ENCODE results near the gene CX3CR1. TPM values are rescaled to one million over a fixed set of nuclear protein-coding genes. Genes with fewer than 3 reads are reported as not detected.

Gene CX3CR1
- total and polyA plus RNA-seq, 8 donors, result 0.06 to 0.43 (median 0.26) TPM; not detected in 4

- no peaks in the 10 kb centered on the region for H3K36me3 ChIP-seq
These were observed 28.3 kb downstream of the CX3CR1 start for GRCh38 chr3:39251576-39251975.

GRCh38 chr3:39250116-39250747 lies 29.6 kb downstream of the CX3CR1 start:
- H3K4me1 ChIP-seq, result peaks cover 0 to 21% (median 9%) of the 10 kb centered on the region in 4 donors
- H3K36me3 ChIP-seq, result no peaks in the 10 kb centered on the region
- intact Hi-C loops (cut with DNase I; ENCODE audit: low total_unique reads), result no loop called here

More at GRCh38 chr3:39251576-39251975, 28.3 kb downstream of the CX3CR1 start:
- H3K4me3 ChIP-seq, result no peak overlapping the region
- no peak overlapping the region for H3K27ac ChIP-seq
- peaks cover 0 to 21% (median 9%) of the 10 kb centered on the region in 4 donors for H3K4me1 ChIP-seq
- intact Hi-C loops (cut with DNase I; ENCODE audit: low total_unique reads), result no loop called here
- H3K9me3 ChIP-seq, result no peaks in the 10 kb centered on the region
- H3K27me3 ChIP-seq, result no peaks in the 10 kb centered on the region
- 84 to 91% (median 87%) methylated on average over 5 of the region's 5 CpGs for WGBS, 5 donors
- DNase-seq, result no peak
- TF ChIP-seq POLR2AphosphoS5 (IDR thresholded peaks at IDR 0.05) (no peak), POLR2A (IDR thresholded peaks at IDR 0.05) (no peak), CTCF (IDR thresholded peaks at IDR 0.05) (no peak), EP300 (IDR thresholded peaks at IDR 0.05) (no peak)

GRCh38 chr3:39249453-39250115 lies 30.3 kb downstream of the CX3CR1 start:
- TF ChIP-seq EP300 (IDR thresholded peaks at IDR 0.05) (no peak), POLR2AphosphoS5 (IDR thresholded peaks at IDR 0.05) (no peak), CTCF (IDR thresholded peaks at IDR 0.05) (no peak), POLR2A (IDR thresholded peaks at IDR 0.05) (no peak)
- no peaks in the 10 kb centered on the region for H3K27me3 ChIP-seq

More at GRCh38 chr3:39250116-39250747, 29.6 kb downstream of the CX3CR1 start:
- no peaks in the 10 kb centered on the region for H3K27me3 ChIP-seq
- no peak overlapping the region for H3K4me3 ChIP-seq
- peak overlapping the region in 1 of 5 donors; percentile 32 for H3K27ac ChIP-seq
- no peak for TF ChIP-seq POLR2A (IDR thresholded peaks at IDR 0.05)
- TF ChIP-seq POLR2AphosphoS5 (IDR thresholded peaks at IDR 0.05), result peak in 1 of 3 donors; percentile 6
- WGBS, 5 donors, result 29 to 60% (median 47%) methylated on average over 4 of the region's 4 CpGs
- DNase-seq, result peak in 1 of 2 donors; percentile 60
- H3K9me3 ChIP-seq, result no peaks in the 10 kb centered on the region

GRCh38 chr3:39241561-39241960 lies 38.3 kb downstream of the CX3CR1 start:
- Histone ChIP-seq H3K4me1 (no peaks in the 10 kb centered on the region), H3K9me3 (no peaks in the 10 kb centered on the region), H3K27ac (no peak overlapping the region), H3K4me3 (no peak overlapping the region), H3K36me3 (no peaks in the 10 kb centered on the region), H3K27me3 (peaks cover 0 to 8% (median 0%) of the 10 kb centered on the region in 3 donors)
- intact Hi-C loops (cut with DNase I; ENCODE audit: low total_unique reads), result no loop called here
- no peak for DNase-seq
- TF ChIP-seq CTCF (IDR thresholded peaks at IDR 0.05), result no peak

More at GRCh38 chr3:39249453-39250115, 30.3 kb downstream of the CX3CR1 start:
- 67 to 78% (median 77%) methylated on average over 5 to 6 of the region's 6 CpGs for WGBS, 5 donors
- H3K27ac ChIP-seq, result no peak overlapping the region
- peaks cover 0 to 21% (median 9%) of the 10 kb centered on the region in 4 donors for H3K4me1 ChIP-seq
- H3K36me3 ChIP-seq, result no peaks in the 10 kb centered on the region
- H3K4me3 ChIP-seq, result no peak overlapping the region
- intact Hi-C loops (cut with DNase I; ENCODE audit: low total_unique reads), result no loop called here
- DNase-seq, result no peak
- no peaks in the 10 kb centered on the region for H3K9me3 ChIP-seq

GRCh38 chr3:39237027-39237426 lies 42.8 kb downstream of the CX3CR1 start:
- Histone ChIP-seq H3K36me3 (no peaks in the 10 kb centered on the region), H3K27ac (no peak overlapping the region), H3K9me3 (no peaks in the 10 kb centered on the region), H3K4me3 (no peak overlapping the region), H3K4me1 (no peaks in the 10 kb centered on the region), H3K27me3 (peaks cover 0 to 32% (median 3%) of the 10 kb centered on the region in 3 donors)
- no peak for DNase-seq
- WGBS, 5 donors, result 73 to 82% (median 77%) methylated on average over 6 of the region's 6 CpGs
- no peak for TF ChIP-seq CTCF (IDR thresholded peaks at IDR 0.05)
- TF ChIP-seq EP300 (IDR thresholded peaks at IDR 0.05), result no peak
- no peak for TF ChIP-seq POLR2A (IDR thresholded peaks at IDR 0.05)
- TF ChIP-seq POLR2AphosphoS5 (IDR thresholded peaks at IDR 0.05), result no peak
- intact Hi-C loops (cut with DNase I; ENCODE audit: low total_unique reads), result no loop called here
